ENCODE measurements around the gene IRAK3. TPM values are rescaled to one million over a fixed set of nuclear protein-coding genes. Genes with fewer than 3 reads are reported as not detected.

IRAK3 gene
- total and polyA plus RNA-seq, 2 experiments from 2014 or later: 1.2 to 8.6 TPM

DNA sequence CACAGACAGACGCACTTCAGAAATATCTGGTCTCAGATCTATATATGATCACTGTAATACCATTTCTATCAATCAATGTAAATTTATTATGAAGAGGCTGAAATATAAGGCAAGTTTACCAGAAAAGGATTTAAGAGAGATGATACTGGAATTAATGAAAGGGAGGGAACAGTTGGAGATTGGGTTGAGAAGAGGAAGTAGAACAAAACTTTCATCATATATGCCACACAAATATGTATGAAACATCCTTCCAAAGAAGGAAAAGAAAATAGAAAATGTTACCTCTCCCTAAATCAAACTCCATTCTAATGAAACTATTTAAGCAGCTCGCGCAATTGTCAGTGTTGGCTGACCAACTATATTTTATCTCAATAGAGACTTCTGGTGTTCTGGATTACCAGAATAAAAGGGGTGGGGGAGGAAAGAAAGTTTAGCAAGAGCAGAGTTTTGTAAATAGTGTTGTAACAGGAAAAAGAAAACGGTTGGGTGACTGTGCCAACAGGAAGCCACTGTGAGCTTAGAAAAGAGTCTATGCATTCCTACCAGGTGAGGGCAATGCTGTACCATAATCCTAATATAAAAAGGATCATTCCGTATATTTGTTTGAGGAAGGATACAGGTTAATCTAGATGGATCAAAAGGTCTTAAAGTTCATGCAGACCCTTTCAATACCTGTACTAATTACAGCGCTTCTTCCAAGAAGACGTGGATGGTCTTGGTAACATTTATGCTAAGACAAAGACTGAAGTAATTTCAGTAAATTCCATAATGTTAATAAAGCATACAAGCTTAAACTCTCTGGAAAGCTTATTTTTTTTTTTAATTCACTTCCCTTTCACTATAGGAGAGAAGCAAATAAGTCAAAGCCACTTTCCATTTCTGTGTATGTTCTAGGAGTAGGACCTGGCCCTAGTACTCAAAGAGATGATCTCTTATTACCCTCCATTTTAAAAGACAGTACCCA is 43.9 kb upstream of the IRAK3 start:
- 66% methylated on average over 7 of the region's 7 CpGs for WGBS (ENCODE audit: low lambda C conversion rate, missing lambda C conversion rate)
- H3K9me3 ChIP-seq (ENCODE audit: low read depth): peaks cover 14% of the 10 kb centered on the region
- no peaks in the 10 kb centered on the region for H3K79me2 ChIP-seq
- no peaks in the 10 kb centered on the region for H3K4me1 ChIP-seq (ENCODE audit: insufficient read depth)
- no peaks in the 10 kb centered on the region for H3K9me2 ChIP-seq (replicated peaks; ENCODE audit: insufficient read depth)
- H3K27ac ChIP-seq: peak overlapping the region; percentile 1
- TF ChIP-seq EZH2phosphoT487 (IDR thresholded peaks at IDR 0.05; ENCODE audit: low read depth, severe bottlenecking, unreplicated experiment): no peak
- TF ChIP-seq, protein P1, sequence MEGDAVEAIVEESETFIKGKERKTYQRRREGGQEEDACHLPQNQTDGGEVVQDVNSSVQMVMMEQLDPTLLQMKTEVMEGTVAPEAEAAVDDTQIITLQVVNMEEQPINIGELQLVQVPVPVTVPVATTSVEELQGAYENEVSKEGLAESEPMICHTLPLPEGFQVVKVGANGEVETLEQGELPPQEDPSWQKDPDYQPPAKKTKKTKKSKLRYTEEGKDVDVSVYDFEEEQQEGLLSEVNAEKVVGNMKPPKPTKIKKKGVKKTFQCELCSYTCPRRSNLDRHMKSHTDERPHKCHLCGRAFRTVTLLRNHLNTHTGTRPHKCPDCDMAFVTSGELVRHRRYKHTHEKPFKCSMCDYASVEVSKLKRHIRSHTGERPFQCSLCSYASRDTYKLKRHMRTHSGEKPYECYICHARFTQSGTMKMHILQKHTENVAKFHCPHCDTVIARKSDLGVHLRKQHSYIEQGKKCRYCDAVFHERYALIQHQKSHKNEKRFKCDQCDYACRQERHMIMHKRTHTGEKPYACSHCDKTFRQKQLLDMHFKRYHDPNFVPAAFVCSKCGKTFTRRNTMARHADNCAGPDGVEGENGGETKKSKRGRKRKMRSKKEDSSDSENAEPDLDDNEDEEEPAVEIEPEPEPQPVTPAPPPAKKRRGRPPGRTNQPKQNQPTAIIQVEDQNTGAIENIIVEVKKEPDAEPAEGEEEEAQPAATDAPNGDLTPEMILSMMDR (IDR thresholded peaks at IDR 0.05; ENCODE audit: poor library complexity): peak; percentile 58
- no peaks in the 10 kb centered on the region for H4K20me1 ChIP-seq (ENCODE audit: insufficient read depth, poor library complexity, severe bottlenecking)
- H2AFZ ChIP-seq: no peak overlapping the region
- peak; percentile 66 for DNase-seq (ENCODE audit: low spot score)
- no peak overlapping the region for H3K4me2 ChIP-seq
- no peaks in the 10 kb centered on the region for H3K36me3 ChIP-seq (replicated peaks; ENCODE audit: insufficient read depth, low read depth)
- no peaks in the 10 kb centered on the region for H3K27me3 ChIP-seq
- H3K4me3 ChIP-seq: no peak overlapping the region

DNA sequence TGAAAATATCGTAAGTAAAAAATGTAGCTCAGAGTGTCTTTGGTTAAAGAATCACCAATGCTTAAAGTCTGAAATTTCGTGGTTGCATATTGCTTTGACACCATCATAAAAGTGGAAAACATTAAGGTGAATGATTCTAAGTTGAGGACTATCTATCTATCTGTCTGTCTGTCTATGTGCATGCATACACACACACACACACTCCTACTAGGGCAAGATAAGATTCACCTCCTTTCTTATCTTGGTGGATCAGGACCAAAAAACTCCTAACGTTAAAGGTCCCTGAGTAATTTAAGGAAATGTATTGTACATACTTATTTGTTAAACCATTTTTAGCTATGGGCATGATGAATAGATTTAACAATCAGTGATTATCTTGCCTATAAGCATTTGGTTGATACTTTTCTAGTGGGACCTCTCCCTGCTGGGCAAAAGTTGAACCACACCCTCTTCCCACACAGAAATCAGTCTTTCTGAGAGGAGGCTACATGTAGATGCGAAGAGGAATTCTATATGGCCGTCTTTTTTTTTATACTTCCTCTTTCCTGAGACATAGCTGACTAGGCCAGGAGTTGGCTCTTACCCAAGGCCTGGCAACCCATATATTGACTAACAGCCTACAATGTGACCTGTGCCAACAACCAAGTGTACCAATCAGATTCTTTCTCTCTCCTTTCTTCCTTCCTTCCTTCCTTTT is 39.2 kb upstream of the IRAK3 start:
- TF ChIP-seq, protein P1 (IDR thresholded peaks at IDR 0.05; ENCODE audit: poor library complexity): no peak
- no peak for TF ChIP-seq EZH2phosphoT487 (IDR thresholded peaks at IDR 0.05; ENCODE audit: low read depth, severe bottlenecking, unreplicated experiment)
- TF ChIP-seq EZH2 (IDR thresholded peaks at IDR 0.05; ENCODE audit: borderline replicate concordance): no peak
- no peaks in the 10 kb centered on the region for H3K9me2 ChIP-seq (replicated peaks; ENCODE audit: insufficient read depth)
- no peaks in the 10 kb centered on the region for H3K4me1 ChIP-seq (ENCODE audit: insufficient read depth)
- no peaks in the 10 kb centered on the region for H4K20me1 ChIP-seq (ENCODE audit: insufficient read depth, poor library complexity, severe bottlenecking)
- no peaks in the 10 kb centered on the region for H3K36me3 ChIP-seq (replicated peaks; ENCODE audit: insufficient read depth, low read depth)
- no peak overlapping the region for H3K4me2 ChIP-seq
- DNase-seq (ENCODE audit: low spot score): no peak
- H3K79me2 ChIP-seq: peaks cover 8% of the 10 kb centered on the region
- WGBS (ENCODE audit: low lambda C conversion rate, missing lambda C conversion rate): 95% methylated on average over 5 of the region's 5 CpGs
- no peak overlapping the region for H3K4me3 ChIP-seq
- no peak overlapping the region for H2AFZ ChIP-seq
- no peaks in the 10 kb centered on the region for H3K9me3 ChIP-seq (ENCODE audit: low read depth)
- H3K27ac ChIP-seq: no peak overlapping the region
- no peaks in the 10 kb centered on the region for H3K27me3 ChIP-seq

DNA sequence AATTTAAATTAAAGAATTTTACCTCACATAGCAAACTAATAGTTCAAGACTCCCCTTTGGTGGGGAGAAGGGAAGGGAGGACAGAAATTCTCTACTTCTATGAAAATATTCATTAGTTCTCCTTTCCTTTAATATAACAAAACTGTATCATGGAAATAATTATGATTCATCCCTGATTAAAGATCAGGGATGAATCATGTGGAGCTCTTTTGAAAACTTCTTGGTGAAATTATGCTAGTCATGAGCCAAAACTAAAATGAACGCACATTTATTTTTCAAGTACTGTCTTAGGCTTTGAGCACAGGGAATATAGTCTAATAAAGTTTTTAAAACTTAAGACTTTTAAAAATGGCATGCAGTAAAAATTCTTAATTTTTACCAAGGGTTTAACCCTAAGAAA is 36.3 kb upstream of the IRAK3 start:
- 100% methylated on average over 1 of the region's 1 CpG for WGBS (ENCODE audit: low lambda C conversion rate, missing lambda C conversion rate)
- Histone ChIP-seq H3K9me2 (replicated peaks; ENCODE audit: insufficient read depth) (no peaks in the 10 kb centered on the region), H4K20me1 (ENCODE audit: insufficient read depth, poor library complexity, severe bottlenecking) (peaks cover 3% of the 10 kb centered on the region), H3K27me3 (no peaks in the 10 kb centered on the region), H3K27ac (no peak overlapping the region), H3K9me3 (ENCODE audit: low read depth) (no peaks in the 10 kb centered on the region), H3K4me1 (ENCODE audit: insufficient read depth) (no peaks in the 10 kb centered on the region), H3K4me3 (no peak overlapping the region), H2AFZ (no peak overlapping the region), H3K79me2 (peaks cover 36% of the 10 kb centered on the region), H3K4me2 (no peak overlapping the region), H3K36me3 (replicated peaks; ENCODE audit: insufficient read depth, low read depth) (no peaks in the 10 kb centered on the region)
- TF ChIP-seq, protein P1 (IDR thresholded peaks at IDR 0.05; ENCODE audit: poor library complexity): no peak
- TF ChIP-seq EZH2 (IDR thresholded peaks at IDR 0.05; ENCODE audit: borderline replicate concordance) (no peak), EZH2phosphoT487 (IDR thresholded peaks at IDR 0.05; ENCODE audit: low read depth, severe bottlenecking, unreplicated experiment) (no peak)
- no peak for DNase-seq (ENCODE audit: low spot score)
